H9 (cell line): ENCODE measurements around the gene TRAPPC14. TPM values are rescaled to one million over a fixed set of nuclear protein-coding genes. Genes with fewer than 3 reads are reported as not detected.

Experiments used
- DNase-seq: peaks from one replicate; pipeline ENCODE4 v3.0.0-alpha.2; 2017
- H2AFZ ChIP-seq: one replicate; pipeline ENCODE4 v1.6.1; 2013; ENCODE audit warnings: mild to moderate bottlenecking, low read length, control low read depth, moderate library complexity
- H2AK5ac ChIP-seq: 2 replicates; pipeline ENCODE4 v1.6.1; 2013; ENCODE audit warnings: low read length, control low read depth, mixed read lengths; ENCODE audit not compliant: insufficient read length
- H2BK120ac ChIP-seq: one replicate; pipeline ENCODE4 v1.6.1; 2013; ENCODE audit warnings: low read depth, mild to moderate bottlenecking, low read length, control low read depth, inconsistent platforms; ENCODE audit not compliant: poor library complexity, severe bottlenecking
- H2BK12ac ChIP-seq: 2 replicates; pipeline ENCODE4 v1.6.1; 2013; ENCODE audit warnings: low read length, control low read depth, mixed read lengths, low read depth; ENCODE audit not compliant: insufficient read length
- H2BK15ac ChIP-seq: 2 replicates; pipeline ENCODE4 v1.6.1; 2013; ENCODE audit warnings: low read depth, low read length, control low read depth
- H2BK20ac ChIP-seq: one replicate; pipeline ENCODE4 v1.6.1; 2013; ENCODE audit warnings: low read depth, mild to moderate bottlenecking, low read length, control low read depth, inconsistent platforms; ENCODE audit not compliant: poor library complexity, severe bottlenecking
- H2BK5ac ChIP-seq: 2 replicates; pipeline ENCODE4 v1.6.1; 2013; ENCODE audit warnings: low read length, control low read depth, mixed read lengths; ENCODE audit not compliant: insufficient read length
- H3K14ac ChIP-seq: 2 replicates; pipeline ENCODE4 v1.6.1; 2013; ENCODE audit warnings: low read length, control low read depth; ENCODE audit not compliant: insufficient read depth
- H3K18ac ChIP-seq: 2 replicates; pipeline ENCODE4 v1.6.1; 2013; ENCODE audit warnings: low read depth, mild to moderate bottlenecking, mixed read lengths, low read length, control low read depth; ENCODE audit not compliant: insufficient read length
- H3K23ac ChIP-seq: 2 replicates; pipeline ENCODE4 v1.6.1; 2013; ENCODE audit warnings: low read length, control low read depth, mixed read lengths, low read depth; ENCODE audit not compliant: insufficient read length
- H3K23me2 ChIP-seq: 2 replicates; pipeline ENCODE4 v1.6.1; 2013; ENCODE audit warnings: low read depth, mild to moderate bottlenecking, mixed read lengths, low read length, control low read depth; ENCODE audit not compliant: insufficient read length, poor library complexity, severe bottlenecking
- H3K27ac ChIP-seq: 2 replicates; pipeline ENCODE4 v1.5.1; 2013; ENCODE audit warnings: low read length, control low read depth, mixed read lengths, low read depth; ENCODE audit not compliant: insufficient read length
- H3K27me3 ChIP-seq: 2 replicates; pipeline ENCODE4 v1.6.1; 2013; ENCODE audit warnings: low read length, control low read depth, inconsistent platforms; ENCODE audit not compliant: insufficient read depth
- H3K4ac ChIP-seq: 2 replicates; pipeline ENCODE4 v1.6.1; 2013; ENCODE audit warnings: low read depth, mild to moderate bottlenecking, control low read depth, inconsistent platforms, low read length, moderate library complexity
- H3K4me1 ChIP-seq: 2 replicates; pipeline ENCODE4 v1.6.1; 2013; ENCODE audit warnings: low read length, control low read depth, inconsistent platforms; ENCODE audit not compliant: insufficient read depth
- H3K4me2 ChIP-seq: 2 replicates; pipeline ENCODE4 v1.6.1; 2013; ENCODE audit warnings: low read length, control low read depth, mixed read lengths; ENCODE audit not compliant: insufficient read length, insufficient read depth
- H3K56ac ChIP-seq: 2 replicates; pipeline ENCODE4 v1.6.1; 2013; ENCODE audit warnings: low read depth, mild to moderate bottlenecking, mixed read lengths, low read length, control low read depth; ENCODE audit not compliant: insufficient read length
- H3K79me1 ChIP-seq: 2 replicates; pipeline ENCODE4 v1.6.1; 2013; ENCODE audit warnings: low read depth, mild to moderate bottlenecking, moderate library complexity, low read length, control low read depth, inconsistent platforms; ENCODE audit not compliant: insufficient read depth, poor library complexity, severe bottlenecking
- H3K79me2 ChIP-seq: 2 replicates; pipeline ENCODE4 v1.6.1; 2013; ENCODE audit warnings: low read length, control low read depth, inconsistent platforms; ENCODE audit not compliant: insufficient read depth
- H3K9ac ChIP-seq: 2 replicates; pipeline ENCODE4 v1.6.1; 2013; ENCODE audit warnings: low read length, control low read depth, mixed read lengths; ENCODE audit not compliant: insufficient read length; ENCODE audit errors: extremely low read depth
- H3K9me3 ChIP-seq: one replicate; pipeline ENCODE4 v1.6.1; 2013; ENCODE audit warnings: low read depth, low read length, inconsistent platforms; ENCODE audit not compliant: control insufficient read depth
- H3T11ph ChIP-seq: one replicate; pipeline ENCODE4 v1.6.1; 2013; ENCODE audit warnings: mild to moderate bottlenecking, low read length, control low read depth, inconsistent platforms
- H4K20me1 ChIP-seq: one replicate; pipeline ENCODE4 v1.6.1; 2013; ENCODE audit not compliant: control insufficient read depth, insufficient read length, insufficient read depth
- H4K5ac ChIP-seq: 2 replicates; pipeline ENCODE4 v1.6.1; 2013; ENCODE audit warnings: low read depth, mild to moderate bottlenecking, mixed read lengths, low read length, control low read depth; ENCODE audit not compliant: insufficient read length
- H4K8ac ChIP-seq: replicated peaks from 2 replicates; pipeline ENCODE4 v1.6.1; 2013; ENCODE audit warnings: low read length, control low read depth, mixed read lengths, low read depth; ENCODE audit not compliant: insufficient read length
- H4K91ac ChIP-seq: 2 replicates; pipeline ENCODE4 v1.6.1; 2013; ENCODE audit warnings: low read depth, mild to moderate bottlenecking, moderate library complexity, mixed read lengths, low read length, control low read depth; ENCODE audit not compliant: insufficient read length
- H3K27ac Mint-ChIP-seq, 3 experiments: 2 replicates in 2 of 3; 3 replicates in 1 of 3; pipeline ENCODE4 v1.8.0; 2020 to 2021; ENCODE audit warnings: mixed read lengths in 3 of 3, mild to moderate bottlenecking in 1 of 3, moderate library complexity in 1 of 3
- H3K27me3 Mint-ChIP-seq: 2 replicates; pipeline ENCODE4 v1.8.0; 2021; ENCODE audit warnings: low read depth, mild to moderate bottlenecking, moderate library complexity, mixed read lengths
- H3K36me3 Mint-ChIP-seq, 3 experiments: 2 replicates in 2 of 3; 3 replicates in 1 of 3; pipeline ENCODE4 v1.8.0; 2020 to 2021; ENCODE audit warnings: low read depth in 3 of 3, mixed read lengths in 3 of 3; ENCODE audit not compliant: insufficient read depth in 1 of 3
- H3K4me1 Mint-ChIP-seq, 2 experiments: 2 replicates each; pipeline ENCODE4 v1.8.0; 2020; ENCODE audit warnings: mixed read lengths in 2 of 2
- H3K4me3 Mint-ChIP-seq, 2 experiments: 2 replicates in 1 of 2; 3 replicates in 1 of 2; pipeline ENCODE4 v1.8.0; 2020 to 2021; ENCODE audit warnings: mild to moderate bottlenecking in 2 of 2, mixed read lengths in 2 of 2, moderate library complexity in 1 of 2
- H3K9me3 Mint-ChIP-seq, 2 experiments: 2 replicates in 1 of 2; 3 replicates in 1 of 2; pipeline ENCODE4 v1.8.0; 2020; ENCODE audit warnings: mild to moderate bottlenecking in 2 of 2, mixed read lengths in 2 of 2, moderate library complexity in 1 of 2
- CTCF ChIP-seq: fragments of 200-600 bp; sonication (generic); conservative IDR thresholded peaks from 3 replicates; pipeline ENCODE4 v1.8.0; 2021; ENCODE audit warnings: antibody characterized with exemption, mild to moderate bottlenecking
- WGBS: extraction: QIAGEN DNeasy Blood & Tissue Kit; methylation state at CpG from one replicate; pipeline ENCODE4 v1.1.7; 2013; ENCODE audit warnings: missing lambda C conversion rate, low lambda C conversion rate, mixed read lengths; ENCODE audit not compliant: insufficient read length; ENCODE audit errors: extremely low coverage; 5-methylcytosine and 5-hydroxymethylcytosine counted together
- total RNA-seq: library from RNA; stranded (reverse); gene quantifications from 2 replicates; pipeline ENCODE4 v1.2.1, GENCODE V29; 2021

Gene TRAPPC14
- total RNA-seq, 1 experiment from 2014 or later, result 32.8 TPM

DNA sequence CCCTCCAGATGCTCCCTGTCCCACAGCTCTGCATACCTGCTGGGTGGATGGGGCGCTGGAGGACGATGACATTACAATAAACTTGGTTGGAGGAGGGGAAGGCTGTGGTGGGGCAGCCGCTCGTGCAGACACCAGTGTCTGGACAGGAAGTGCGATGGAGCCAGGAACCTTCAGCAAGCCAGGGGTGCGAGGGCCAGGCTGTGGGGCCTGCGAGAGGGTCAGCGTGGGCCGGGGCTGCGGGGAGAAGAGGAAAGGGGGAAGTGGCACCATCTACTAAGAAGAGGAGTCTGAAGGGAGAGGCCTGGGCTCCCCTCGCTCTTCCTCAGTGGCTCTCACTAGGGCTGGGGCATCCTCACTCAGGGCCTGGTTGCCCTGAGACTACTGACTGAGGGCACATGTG, 50.6 kb downstream of the TRAPPC14 start:
- H3K4me3 Mint-ChIP-seq, result no peak overlapping the region
- Histone ChIP-seq H3K9me3 (no peaks in the 10 kb centered on the region), H4K8ac (no peak overlapping the region), H3K79me1 (no peaks in the 10 kb centered on the region), H2BK15ac (no peak overlapping the region), H3K27ac (no peak overlapping the region), H2BK20ac (no peak overlapping the region), H3K79me2 (no peaks in the 10 kb centered on the region), H3K4ac (no peak overlapping the region), H4K91ac (no peak overlapping the region), H3K23ac (no peak overlapping the region), H2BK12ac (no peak overlapping the region), H3K56ac (no peak overlapping the region), H2AK5ac (no peak overlapping the region), H3K9ac (no peak overlapping the region), H3K27me3 (no peaks in the 10 kb centered on the region), H4K5ac (no peak overlapping the region), H3K18ac (no peak overlapping the region), H3K14ac (no peak overlapping the region), H2BK120ac (no peak overlapping the region), H4K20me1 (no peaks in the 10 kb centered on the region), H3T11ph (no peak overlapping the region), H3K4me1 (no peaks in the 10 kb centered on the region), H3K23me2 (no peaks in the 10 kb centered on the region), H2AFZ (no peak overlapping the region), H2BK5ac (no peak overlapping the region), H3K4me2 (no peak overlapping the region)
- DNase-seq, result no peak
- H3K27ac Mint-ChIP-seq, result no peak overlapping the region; a peak in 1 of 7 replicates
- no peak for TF ChIP-seq CTCF
- no peaks in the 10 kb centered on the region; the same call in 1 of the 2 replicates for H3K27me3 Mint-ChIP-seq
- WGBS, result no CpG with 5 or more reads among the region's 11 CpGs
- no peaks in the 10 kb centered on the region for H3K9me3 Mint-ChIP-seq
- H3K4me1 Mint-ChIP-seq, result no peaks in the 10 kb centered on the region
- H3K36me3 Mint-ChIP-seq, result peaks cover 63 to 87% (median 86%) of the 10 kb centered on the region in 3 experiments
